Activated CD4-positive, alpha-beta T cell treated with anti-CD3 and anti-CD28 coated beads for 4 hours (primary cell): ENCODE measurements around the gene LANCL2.
"Not testable (repeated sequence)": the region's sequence is repeated elsewhere in the genome, so short reads cannot be mapped to it uniquely, and the experiment has no call there.

Experiments
- DNase-seq, 2 donors: peaks; one replicate each; pipeline ENCODE4 v3.0.0-alpha.2; 2020

LANCL2 gene

DNA sequence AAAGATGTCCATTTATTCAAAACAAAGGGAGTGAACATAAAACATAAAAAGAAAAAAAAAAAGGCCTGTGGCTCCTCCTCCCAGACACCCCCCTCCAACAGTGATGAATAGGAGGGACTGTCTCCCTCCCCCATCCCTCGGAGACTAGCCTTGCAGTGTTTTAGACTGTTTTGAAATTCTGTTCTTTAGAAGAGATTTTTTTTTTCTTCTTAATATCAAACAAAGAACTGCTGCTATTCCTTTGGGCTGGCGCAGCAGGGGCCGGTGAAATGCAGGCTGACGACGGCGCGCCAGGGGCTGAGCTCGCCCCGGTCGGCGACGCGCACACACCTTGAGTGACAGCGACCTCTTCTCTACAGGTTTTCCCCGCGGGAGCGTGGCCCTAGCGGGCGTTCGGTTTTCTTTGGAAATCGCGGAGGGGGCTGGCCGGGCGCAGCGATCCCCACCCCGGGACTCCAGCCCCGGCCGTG is at the start of gene LANCL2:
TSS of gene LANCL2 (plus strand) at position 133 of the 470 bp plus-strand sequence. CDS start 689 bp downstream, outside the sequence.
- DNase-seq: peak in 1 of 2 donors; percentile 47

GRCh38 chr7:55325371-55325792 is 39.8 kb upstream of the LANCL2 start:
- no peak for DNase-seq

DNA sequence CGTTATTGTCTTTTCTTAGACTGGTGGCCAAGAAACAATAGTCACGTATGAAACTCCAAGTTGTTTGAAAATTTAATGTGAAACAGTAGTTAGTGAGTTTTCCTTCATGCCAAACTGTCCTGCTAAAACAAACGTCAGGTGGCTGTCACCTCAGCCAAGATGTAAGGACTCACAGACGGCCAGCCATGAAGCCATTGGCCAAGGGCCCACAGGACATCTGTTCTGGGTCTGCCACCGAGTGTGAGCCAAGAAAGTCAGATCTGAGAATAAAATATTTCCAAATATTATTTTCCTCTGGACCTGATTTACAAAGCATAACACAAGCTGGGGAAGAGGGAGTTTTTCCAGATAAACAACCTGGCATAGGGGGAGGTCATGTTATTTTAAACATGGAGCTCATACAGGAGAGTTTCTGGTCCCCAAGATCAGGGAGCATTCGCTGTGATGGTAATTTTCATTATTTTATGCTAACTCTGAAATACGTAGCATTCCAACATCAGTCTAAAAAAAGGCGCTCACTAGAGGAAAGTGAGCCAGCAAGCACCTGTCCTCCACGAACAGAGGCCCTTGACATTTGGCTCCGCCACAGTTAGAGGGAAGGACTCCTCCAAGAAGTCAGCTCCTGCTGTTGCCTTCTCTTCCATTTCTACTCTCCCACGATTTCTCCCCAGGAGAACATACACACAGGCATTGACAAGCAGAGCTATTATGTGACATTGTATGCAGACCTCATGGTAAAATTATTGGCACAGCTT is 38.9 kb upstream of the LANCL2 start:
- DNase-seq: no peak

DNA sequence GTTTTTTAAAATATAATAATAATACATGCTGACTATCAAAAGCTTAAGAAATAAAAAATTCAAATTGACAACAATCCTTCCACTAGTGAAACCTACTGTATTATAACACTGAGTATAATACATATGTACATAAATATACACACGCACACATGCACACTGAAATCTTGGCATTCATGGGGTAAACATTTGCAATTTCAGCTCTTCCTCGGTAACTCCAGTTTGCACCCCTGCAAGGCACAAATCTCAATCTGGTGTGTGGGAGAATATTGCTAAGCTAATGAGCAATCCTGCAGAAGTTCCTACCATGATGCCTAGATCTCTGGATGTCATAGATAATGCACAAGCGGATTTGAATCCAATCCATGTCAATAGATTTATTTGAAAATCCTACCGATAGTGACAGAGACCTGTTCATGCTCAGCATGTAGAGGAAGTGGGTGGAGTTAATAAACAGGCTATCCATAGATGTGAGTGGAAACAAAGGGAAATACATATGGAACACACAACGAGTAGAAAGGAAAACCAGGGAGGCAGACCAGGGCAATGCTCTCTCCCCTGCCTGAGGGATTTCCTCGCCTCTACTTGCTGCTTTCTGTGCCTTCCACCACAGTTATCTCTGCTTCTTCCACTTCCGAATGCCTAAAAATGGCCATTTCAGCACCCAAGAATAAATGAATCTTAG is 38.1 kb upstream of the LANCL2 start:
- DNase-seq: no peak

DNA sequence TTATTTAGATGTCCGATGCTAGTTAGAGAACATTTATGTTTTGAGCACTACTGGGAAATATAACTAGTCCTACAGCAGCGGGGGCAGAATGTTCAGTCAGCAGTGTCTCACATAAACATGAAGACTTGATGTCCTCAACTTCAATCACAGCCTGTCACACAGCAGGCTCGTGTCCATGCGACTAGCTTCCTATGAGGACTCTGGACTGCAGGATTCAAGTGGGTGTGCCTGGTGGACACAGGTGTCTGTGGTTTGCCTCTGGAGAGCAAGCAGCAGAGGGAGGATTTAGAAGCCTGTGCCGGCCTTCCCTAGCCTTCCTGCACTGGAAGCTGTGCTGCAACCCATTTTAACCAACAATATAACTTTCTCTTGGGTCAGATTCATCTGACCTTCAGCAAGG is 30.0 kb upstream of the LANCL2 start:
- no peak for DNase-seq

DNA sequence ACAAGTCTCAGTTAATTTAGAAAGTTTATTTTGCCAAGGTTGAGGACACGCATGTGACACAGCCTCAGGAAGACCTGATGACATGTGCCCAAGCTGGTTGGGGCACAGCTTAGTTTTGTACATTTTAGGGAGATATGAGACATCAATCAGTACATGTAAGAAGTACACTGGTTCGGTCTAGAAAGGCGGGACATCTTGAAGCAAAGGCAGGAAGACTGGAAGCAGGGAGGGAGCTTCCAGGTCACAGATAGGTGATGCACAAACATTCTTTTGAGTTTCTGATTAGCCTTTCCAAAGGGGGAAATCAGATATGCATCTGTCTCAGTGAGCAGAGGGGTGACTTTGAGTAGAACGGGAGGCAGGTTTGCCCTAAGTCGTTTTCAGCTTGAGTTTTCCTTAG is 29.4 kb upstream of the LANCL2 start:
- DNase-seq: no peak

- DNase-seq: no peak
These were observed 28.6 kb upstream of the LANCL2 start for GRCh38 chr7:55336540-55336939.

GRCh38 chr7:55339033-55340000 is 25.8 kb upstream of the LANCL2 start:
- DNase-seq: no peak

DNA sequence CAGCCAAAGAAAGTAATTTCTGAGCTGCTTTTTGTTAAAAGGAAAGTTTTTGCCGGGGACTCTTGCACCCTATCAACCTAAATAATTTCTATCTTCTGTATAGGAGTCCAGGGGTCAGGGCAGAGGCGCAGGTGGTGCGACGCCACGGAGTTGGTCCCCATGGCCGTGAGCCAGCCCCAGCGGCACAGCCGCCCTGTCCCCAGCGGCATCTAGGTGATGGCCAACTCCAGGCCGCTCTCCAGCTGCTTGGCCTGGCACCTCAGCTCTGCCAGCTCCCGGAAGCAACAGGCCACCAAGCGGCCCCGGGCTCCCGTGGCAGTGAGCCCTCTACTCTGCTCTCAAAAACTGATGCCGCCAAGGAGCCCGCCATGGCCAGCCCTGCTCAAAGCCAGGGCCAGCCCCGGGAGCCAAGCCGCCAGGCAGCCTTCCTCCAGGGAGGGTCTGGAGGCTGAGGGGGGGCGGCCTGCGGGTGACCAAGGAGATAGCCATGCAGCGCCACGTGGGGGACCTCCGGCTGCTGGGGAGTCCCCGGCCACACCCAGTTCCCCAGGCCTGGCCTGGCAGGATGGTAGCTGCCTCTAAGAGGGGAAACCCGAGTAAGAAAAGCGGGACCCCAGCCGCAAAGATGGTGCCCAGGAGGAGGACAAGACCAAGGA is 22.8 kb upstream of the LANCL2 start:
- DNase-seq: no peak

- DNase-seq: no peak
These were observed 21.9 kb upstream of the LANCL2 start for GRCh38 chr7:55343002-55343781.

DNA sequence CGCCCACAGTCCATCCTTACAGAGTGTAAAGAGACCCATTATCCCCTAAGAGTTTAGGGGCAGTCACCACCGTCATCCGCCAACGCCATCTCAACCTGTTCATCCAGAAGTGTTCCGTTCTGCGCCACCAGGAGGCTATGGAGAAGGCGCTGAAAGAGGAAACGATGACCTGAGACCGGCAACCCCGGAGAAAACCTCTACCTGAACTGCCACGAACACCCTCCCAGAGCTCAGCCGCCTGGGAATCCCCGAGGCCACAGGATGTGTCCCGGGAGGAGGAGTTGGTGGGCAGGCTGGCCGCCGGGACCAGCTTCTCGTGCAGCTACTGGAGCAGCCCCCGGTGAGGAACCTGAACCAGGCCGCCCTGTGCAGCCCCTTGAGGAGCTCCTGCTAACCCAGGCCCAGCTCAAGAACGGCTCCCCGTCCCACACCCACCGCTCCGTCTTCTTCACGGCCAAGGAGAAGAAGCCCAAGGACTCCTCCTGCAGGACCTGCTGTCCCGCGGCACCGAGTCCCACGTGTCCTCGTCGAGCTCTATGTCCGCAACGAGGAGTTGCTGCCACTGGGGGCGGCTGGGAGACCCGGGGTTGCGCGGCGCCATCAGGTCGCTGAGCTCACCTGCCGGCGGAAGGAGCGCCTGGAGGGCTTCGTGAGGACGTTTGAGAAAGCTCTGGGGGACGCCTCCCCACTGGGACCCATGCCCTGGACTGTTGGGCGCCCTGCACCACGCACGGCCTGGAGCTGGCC is 21.1 kb upstream of the LANCL2 start:
- DNase-seq: no peak

GRCh38 chr7:55344840-55345239 is 20.3 kb upstream of the LANCL2 start:
- DNase-seq: no peak

- DNase-seq: no peak
These were observed 19.8 kb upstream of the LANCL2 start for GRCh38 chr7:55345292-55345691.

DNA sequence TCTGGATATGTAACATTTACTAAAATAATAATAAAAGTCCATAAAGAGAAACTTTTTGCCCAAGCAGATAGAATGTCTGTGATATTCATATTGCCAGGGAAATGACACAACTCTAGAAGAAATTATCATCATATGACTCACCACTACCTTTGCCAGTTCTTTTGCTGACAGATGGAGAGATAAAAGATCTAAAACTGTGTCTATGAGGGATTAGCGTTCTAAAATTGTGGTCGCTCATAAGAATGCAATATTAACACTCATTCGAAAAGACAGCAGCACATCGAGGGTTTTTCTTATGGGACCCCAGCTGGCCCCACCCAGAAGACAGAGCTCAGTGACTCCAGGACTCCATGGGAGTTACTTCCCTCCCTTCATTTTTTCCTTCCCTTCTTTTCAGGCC is 16.6 kb upstream of the LANCL2 start:
- no peak for DNase-seq

GRCh38 chr7:55349121-55349520 is 16.0 kb upstream of the LANCL2 start:
- DNase-seq: no peak

DNA sequence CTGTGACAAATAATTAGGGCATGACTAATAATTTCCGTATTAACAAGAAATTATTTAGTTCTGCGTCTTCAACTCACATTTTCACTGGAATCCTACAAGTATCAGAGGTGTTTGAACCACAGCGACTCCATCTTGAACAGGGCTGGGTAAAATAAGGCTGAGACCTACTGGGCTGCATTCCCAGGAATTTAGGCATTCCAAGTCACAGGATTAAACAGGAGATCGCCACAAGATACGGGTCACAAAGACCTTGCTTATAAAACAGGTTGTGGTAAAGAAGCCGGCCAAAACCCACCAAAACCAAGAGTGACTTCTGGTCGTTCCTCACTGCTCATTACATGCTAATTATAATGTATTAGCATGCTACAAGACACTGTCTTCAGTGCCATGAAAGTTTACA is 14.9 kb upstream of the LANCL2 start:
- DNase-seq: no peak

- no peak for DNase-seq
These were observed 13.9 kb upstream of the LANCL2 start for GRCh38 chr7:55351263-55351662.

GRCh38 chr7:55352947-55353273 is 12.2 kb upstream of the LANCL2 start:
- DNase-seq: not testable (repeated sequence)

DNA sequence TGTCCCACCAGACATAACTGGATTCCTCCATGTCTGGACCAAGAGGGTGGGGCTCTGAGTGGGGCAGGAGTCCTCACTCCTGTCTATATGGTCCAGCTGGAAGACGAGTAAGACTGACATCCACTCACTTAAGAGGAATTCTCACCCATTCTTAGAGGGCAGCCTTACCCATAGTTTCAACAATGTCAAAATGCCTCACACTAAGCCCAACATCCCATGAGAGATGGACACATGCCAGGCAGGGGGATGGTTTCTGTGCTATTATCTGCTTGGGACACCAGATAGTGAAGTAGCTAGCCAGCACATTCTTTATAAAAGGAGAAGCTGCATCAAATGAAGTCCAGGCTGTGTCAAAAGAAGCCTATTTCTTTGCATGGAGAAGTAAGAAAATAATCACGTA is 4.7 kb upstream of the LANCL2 start:
- DNase-seq: no peak

GRCh38 chr7:55361560-55361959 is 3.6 kb upstream of the LANCL2 start:
- no peak for DNase-seq

DNA sequence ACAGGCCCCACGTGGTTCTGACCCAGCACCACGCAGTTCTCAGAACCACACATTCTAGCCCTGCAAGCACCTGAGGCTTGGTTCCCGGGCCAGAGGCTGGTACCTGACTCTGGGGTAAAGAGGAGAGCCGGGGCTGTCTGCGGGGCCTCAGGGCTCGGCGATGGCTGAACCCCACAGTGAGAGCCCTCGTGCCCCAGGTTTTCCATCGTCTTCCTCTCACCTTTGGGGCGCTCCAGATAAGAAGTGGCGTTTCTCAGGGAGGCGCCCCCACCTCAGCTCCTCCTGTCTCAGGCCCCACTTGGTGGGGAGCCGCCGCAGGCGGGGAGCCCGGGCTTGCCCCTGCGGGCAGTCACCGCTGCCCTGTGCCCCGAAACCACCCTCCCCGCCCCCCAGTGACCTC is 2.2 kb upstream of the LANCL2 start:
- no peak for DNase-seq
